ENCODE measurements around the gene MYORG.

DNA sequence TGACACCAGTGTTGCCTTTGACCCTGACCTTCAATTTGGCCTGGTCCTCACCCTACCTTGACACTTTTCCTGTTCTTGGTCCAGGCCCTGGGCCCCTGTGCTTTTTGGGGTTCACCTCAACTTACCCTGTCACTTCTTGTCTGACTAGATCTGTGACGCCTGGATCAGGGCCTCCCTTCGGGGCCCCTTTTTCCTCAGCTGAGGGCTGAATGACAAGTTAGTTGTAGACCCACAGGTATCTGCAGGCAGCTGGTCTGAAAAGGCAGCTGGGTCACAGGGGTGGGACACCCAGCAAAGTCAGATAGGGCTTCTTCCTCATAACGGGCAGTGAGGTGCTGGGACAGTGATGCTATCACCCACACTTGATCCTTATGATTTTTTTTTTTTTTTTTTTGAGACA is 10.0 kb upstream of the MYORG start:
- TF ChIP-seq, protein P1, sequence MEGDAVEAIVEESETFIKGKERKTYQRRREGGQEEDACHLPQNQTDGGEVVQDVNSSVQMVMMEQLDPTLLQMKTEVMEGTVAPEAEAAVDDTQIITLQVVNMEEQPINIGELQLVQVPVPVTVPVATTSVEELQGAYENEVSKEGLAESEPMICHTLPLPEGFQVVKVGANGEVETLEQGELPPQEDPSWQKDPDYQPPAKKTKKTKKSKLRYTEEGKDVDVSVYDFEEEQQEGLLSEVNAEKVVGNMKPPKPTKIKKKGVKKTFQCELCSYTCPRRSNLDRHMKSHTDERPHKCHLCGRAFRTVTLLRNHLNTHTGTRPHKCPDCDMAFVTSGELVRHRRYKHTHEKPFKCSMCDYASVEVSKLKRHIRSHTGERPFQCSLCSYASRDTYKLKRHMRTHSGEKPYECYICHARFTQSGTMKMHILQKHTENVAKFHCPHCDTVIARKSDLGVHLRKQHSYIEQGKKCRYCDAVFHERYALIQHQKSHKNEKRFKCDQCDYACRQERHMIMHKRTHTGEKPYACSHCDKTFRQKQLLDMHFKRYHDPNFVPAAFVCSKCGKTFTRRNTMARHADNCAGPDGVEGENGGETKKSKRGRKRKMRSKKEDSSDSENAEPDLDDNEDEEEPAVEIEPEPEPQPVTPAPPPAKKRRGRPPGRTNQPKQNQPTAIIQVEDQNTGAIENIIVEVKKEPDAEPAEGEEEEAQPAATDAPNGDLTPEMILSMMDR (IDR thresholded peaks at IDR 0.05): no peak
- TF ChIP-seq POLR2A (IDR thresholded peaks at IDR 0.05): no peak
- no peak for TF ChIP-seq POLR2AphosphoS5 (IDR thresholded peaks at IDR 0.05)

Data from prostate gland (tissue), 2 donors.